ENCODE measurements around the gene ZNF821.

DNA sequence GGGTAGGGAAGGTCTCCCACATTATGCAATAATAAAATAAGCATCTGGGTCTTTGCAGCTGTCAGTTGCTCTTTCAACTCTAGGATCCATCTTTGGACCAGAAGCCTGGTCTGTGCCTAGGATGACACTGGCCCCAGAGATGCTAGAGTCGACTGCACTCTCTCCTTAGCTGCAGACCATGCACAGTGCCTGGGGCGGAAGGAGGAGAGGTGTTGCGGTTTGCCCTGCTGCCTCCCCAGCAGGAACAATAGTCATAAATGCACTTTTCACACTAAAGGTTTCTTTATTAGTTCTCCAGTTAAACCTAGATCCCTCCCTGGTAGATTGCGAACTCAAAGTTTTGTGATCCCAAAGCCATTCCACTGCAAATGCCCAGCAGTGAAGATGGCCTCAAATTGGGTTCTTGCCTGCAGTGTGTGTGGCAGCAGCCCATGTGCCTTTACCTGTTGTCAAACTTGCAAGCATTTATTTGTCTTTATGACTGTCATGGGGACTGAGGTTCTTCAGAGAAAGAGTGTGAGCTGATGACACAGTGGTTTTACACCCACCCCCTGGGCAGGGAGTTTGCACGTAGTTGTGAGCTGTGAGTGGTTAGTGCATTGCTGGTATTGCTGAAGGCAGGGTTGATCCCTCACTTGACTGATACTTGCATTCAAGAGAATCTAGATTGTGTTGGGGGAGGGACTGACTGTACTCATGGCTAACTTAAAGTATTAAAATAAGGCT, 27.9 kb downstream of the ZNF821 start:
- TF ChIP-seq ZC3H10 (CRISPR knock-in tag; IDR thresholded peaks at IDR 0.05) (no peak), PPARA (CRISPR knock-in tag; IDR thresholded peaks at IDR 0.05; ENCODE audit: borderline replicate concordance) (no peak), SNAI2 (CRISPR knock-in tag; IDR thresholded peaks at IDR 0.05) (no peak)
- TF ChIP-seq, protein P1, sequence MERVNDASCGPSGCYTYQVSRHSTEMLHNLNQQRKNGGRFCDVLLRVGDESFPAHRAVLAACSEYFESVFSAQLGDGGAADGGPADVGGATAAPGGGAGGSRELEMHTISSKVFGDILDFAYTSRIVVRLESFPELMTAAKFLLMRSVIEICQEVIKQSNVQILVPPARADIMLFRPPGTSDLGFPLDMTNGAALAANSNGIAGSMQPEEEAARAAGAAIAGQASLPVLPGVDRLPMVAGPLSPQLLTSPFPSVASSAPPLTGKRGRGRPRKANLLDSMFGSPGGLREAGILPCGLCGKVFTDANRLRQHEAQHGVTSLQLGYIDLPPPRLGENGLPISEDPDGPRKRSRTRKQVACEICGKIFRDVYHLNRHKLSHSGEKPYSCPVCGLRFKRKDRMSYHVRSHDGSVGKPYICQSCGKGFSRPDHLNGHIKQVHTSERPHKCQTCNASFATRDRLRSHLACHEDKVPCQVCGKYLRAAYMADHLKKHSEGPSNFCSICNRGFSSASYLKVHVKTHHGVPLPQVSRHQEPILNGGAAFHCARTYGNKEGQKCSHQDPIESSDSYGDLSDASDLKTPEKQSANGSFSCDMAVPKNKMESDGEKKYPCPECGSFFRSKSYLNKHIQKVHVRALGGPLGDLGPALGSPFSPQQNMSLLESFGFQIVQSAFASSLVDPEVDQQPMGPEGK (CRISPR knock-in tag; IDR thresholded peaks at IDR 0.05; ENCODE audit: borderline replicate concordance), result no peak

Data from SK-N-SH treated with all-trans-retinoic acid at 6 μM for 48 hours (cell line).